Fibroblast of pulmonary artery (primary cell): ENCODE data around the gene GAGE12J.
"Not testable (repeated sequence)": the region's sequence is repeated elsewhere in the genome, so short reads cannot be mapped to it uniquely, and the experiment has no call there.

Experiments
- DNase-seq: peaks from one replicate; pipeline ENCODE4 v3.0.0-alpha.2; 2010; ENCODE audit warnings: low read depth
- H3K4me3 ChIP-seq: replicated peaks from 2 replicates; pipeline ENCODE4 v1.5.1; 2011; ENCODE audit warnings: low read depth, mild to moderate bottlenecking, control low read depth, low read length, moderate library complexity
- CTCF ChIP-seq: IDR thresholded peaks from 2 replicates; pipeline ENCODE4 v1.5.1; 2011; ENCODE audit warnings: mild to moderate bottlenecking, control low read depth, low read length, inconsistent platforms; ENCODE audit errors: missing control alignments

GAGE12J gene

DNA sequence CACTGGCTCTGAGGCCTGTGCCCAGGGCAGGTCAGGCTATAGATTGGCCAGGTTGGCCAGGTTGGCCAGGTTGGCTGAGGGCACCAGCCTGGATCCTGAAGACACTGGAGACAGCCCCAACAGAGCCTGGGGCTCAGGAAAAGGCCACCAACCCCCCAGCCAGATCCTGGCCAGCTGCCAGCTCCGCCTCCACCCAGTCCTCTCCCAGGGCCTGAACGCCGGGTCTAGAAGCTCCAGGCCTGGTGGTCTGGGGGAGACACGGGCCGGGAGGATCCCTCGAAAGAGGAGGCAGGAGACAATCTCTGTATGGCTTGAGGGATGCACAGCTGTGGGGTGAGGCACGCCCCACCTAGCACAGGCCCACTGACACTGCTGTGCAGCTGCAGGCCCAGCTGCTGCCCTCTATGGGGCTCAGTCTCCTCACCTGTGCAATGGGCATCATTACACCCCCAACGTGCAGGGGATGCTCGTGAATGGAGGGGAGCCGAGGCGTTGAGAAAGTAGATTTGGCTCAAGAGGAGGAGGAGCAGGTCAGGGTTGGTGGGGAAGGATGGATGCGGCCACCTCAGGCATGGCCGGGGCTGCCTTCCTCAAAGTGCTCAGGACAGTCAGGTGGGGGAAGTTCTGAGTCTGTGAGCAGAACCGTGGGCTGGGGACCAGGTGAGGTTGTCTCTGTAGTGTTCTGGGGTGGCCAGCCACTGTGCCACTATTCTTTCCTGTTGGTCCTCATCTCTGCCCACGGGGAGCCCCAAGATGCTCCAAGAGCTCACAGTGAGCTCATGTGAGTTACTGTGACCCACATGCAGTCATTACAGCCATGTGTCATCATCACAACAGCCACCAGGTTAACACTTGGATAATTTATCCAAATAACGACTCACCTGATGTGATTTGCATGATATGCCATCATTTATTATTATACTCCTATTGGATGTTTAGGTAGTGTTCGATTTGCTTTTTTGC is 29.2 kb upstream of the GAGE12J start:
- H3K4me3 ChIP-seq: no peak overlapping the region
- TF ChIP-seq CTCF: no peak
- DNase-seq: no peak

GRCh38 chrX:49299293-49299692 is 22.5 kb upstream of the GAGE12J start:
- H3K4me3 ChIP-seq: not testable (repeated sequence)

DNA sequence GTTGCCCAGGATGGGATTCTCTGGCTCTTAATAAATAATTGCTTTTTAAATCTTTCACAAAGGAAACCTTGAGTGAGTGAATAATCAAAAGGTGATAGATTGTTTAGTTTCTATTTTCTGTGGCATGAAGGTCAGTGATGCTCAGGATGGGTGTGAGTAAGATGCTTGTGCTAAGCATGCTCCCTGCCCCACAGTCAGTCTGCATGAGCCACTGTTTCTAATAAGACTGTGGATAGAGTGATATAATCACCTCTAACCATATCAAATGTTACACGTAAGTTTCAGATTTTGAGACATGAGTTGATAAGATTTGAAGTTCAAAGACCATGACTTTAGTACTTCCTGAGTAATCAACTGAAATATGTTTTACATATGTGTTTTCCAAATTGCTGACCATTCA is 21.1 kb upstream of the GAGE12J start:
- no peak for TF ChIP-seq CTCF
- no peak for DNase-seq
- H3K4me3 ChIP-seq: no peak overlapping the region

More at GRCh38 chrX:49299293-49299692, 22.5 kb upstream of the GAGE12J start:
- not testable (repeated sequence) for DNase-seq

DNA sequence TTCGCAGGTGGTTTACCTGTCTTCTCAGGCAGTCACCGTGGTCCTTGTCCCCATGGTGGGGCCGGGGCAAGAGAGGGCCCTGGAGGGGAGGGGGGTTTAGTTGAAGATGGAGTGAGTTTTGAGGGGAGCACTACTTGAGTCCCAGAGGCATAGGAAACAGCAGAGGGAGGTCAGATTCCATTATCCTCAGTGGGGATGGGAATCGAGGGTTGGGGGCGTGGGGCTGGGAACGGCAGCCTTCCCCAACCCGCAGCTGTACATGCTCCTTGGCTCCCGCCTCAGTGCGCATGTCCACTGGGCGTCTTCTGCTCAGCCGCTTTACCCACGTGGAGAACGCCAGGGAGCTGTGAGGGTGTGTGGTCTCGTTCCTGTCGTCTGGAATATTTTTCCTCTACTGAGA is 18.5 kb upstream of the GAGE12J start, which contains the start of gene GAGE10:
GAGE10 (plus strand) TSS at position 301 of the 400 bp plus-strand sequence. CDS start 1,214 bp downstream, outside the sequence.
- no peak within 1 kb of the TSS for H3K4me3 ChIP-seq
- no peak for TF ChIP-seq CTCF
- no peak for DNase-seq

- DNase-seq, H3K4me3 ChIP-seq: not testable (repeated sequence)
Measured at GRCh38 chrX:49307775-49308174, 14.1 kb upstream of the GAGE12J start.

DNA sequence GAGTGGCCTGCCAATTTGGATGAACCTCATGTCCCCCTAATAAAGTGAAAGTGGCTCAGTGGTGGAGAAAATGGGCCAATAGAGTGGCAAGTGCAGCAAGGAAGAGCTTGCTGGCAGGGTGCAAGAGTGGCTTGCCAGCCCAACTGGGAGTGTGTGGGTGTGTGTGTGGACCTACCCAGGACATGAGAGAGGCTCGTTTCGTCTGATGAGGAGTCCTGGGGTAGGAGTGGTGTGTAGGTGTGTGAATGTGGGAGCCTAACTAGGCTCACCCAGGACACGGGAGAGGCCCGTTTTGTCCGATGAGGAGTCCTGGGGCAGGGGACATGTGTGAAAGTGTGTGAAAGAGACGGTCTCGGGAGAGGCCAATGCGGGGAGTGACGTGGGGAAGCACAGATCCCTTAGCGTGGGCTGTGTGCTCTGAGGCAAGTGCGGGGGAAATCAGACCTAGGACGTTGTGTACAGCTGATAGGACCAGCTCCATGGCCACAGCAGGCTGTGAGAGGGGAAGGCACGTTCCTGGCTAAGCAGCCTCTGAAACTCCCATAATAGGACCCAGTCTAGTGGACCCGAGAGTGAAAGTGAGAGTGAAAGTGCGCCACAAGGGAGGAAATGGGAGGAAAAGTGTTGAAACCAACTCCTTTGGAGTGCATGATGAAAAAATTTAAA is 13.1 kb upstream of the GAGE12J start:
- peak overlapping the region; percentile 40 for H3K4me3 ChIP-seq
- no peak for TF ChIP-seq CTCF
- DNase-seq: peak; percentile 44

- peak overlapping the region; percentile 40 for H3K4me3 ChIP-seq
- TF ChIP-seq CTCF: no peak
- peak; percentile 39 for DNase-seq
Measured at GRCh38 chrX:49309401-49309981, 12.3 kb upstream of the GAGE12J start.
